ENCODE data around the gene ARMC2. TPM values are rescaled to one million over a fixed set of nuclear protein-coding genes. Genes with fewer than 3 reads are reported as not detected.

Gene ARMC2
- total RNA-seq, 6 donors from 2014 or later: 4.1 to 24.0 (median 7.8) TPM

GRCh38 chr6:108801366-108801765 is 46.9 kb upstream of the ARMC2 start:
- no peak for DNase-seq

GRCh38 chr6:108803982-108804490 is 44.2 kb upstream of the ARMC2 start:
- WGBS, 2 donors: 94 to 96% methylated on average over 6 of the region's 6 CpGs
- H3K27ac ChIP-seq: no peak overlapping the region
- DNase-seq: no peak
- TF ChIP-seq POLR2AphosphoS5 (IDR thresholded peaks at IDR 0.05) (no peak), POLR2A (IDR thresholded peaks at IDR 0.05) (no peak), CTCF (IDR thresholded peaks at IDR 0.05) (no peak), EP300 (IDR thresholded peaks at IDR 0.05) (no peak)
- H3K4me1 ChIP-seq: peaks cover 0 to 8% (median 1%) of the 10 kb centered on the region in 4 donors
- H3K4me3 ChIP-seq: no peak overlapping the region
- no peaks in the 10 kb centered on the region for H3K9me3 ChIP-seq
- H3K27me3 ChIP-seq: no peaks in the 10 kb centered on the region
- ATAC-seq (ENCODE audit: low FRiP score in 2 of 2): no peak
- no peaks in the 10 kb centered on the region for H3K36me3 ChIP-seq

More at GRCh38 chr6:108801366-108801765, 46.9 kb upstream of the ARMC2 start:
- H3K36me3 ChIP-seq: no peaks in the 10 kb centered on the region
- 62 to 66% methylated on average over 2 of the region's 2 CpGs for WGBS, 2 donors
- peaks cover 9 to 22% (median 12%) of the 10 kb centered on the region in 4 donors for H3K4me1 ChIP-seq
- no peaks in the 10 kb centered on the region for H3K27me3 ChIP-seq
- H3K27ac ChIP-seq: no peak overlapping the region
- H3K4me3 ChIP-seq: no peak overlapping the region
- ATAC-seq (ENCODE audit: low FRiP score in 2 of 2): peak in 1 of 2 donors; percentile 62
- TF ChIP-seq POLR2AphosphoS5 (IDR thresholded peaks at IDR 0.05) (no peak), EP300 (IDR thresholded peaks at IDR 0.05) (no peak), POLR2A (IDR thresholded peaks at IDR 0.05) (no peak), CTCF (IDR thresholded peaks at IDR 0.05) (no peak)
- H3K9me3 ChIP-seq: no peaks in the 10 kb centered on the region

- 90 to 95% methylated on average over 6 of the region's 6 CpGs for WGBS, 2 donors
- TF ChIP-seq POLR2AphosphoS5 (IDR thresholded peaks at IDR 0.05) (no peak), CTCF (IDR thresholded peaks at IDR 0.05) (no peak), POLR2A (IDR thresholded peaks at IDR 0.05) (no peak), EP300 (IDR thresholded peaks at IDR 0.05) (no peak)
- ATAC-seq (ENCODE audit: low FRiP score in 2 of 2) (no peak), DNase-seq (no peak)
- H3K36me3 ChIP-seq: no peaks in the 10 kb centered on the region
- H3K27ac ChIP-seq: no peak overlapping the region
- no peaks in the 10 kb centered on the region for H3K27me3 ChIP-seq
- H3K4me3 ChIP-seq: no peak overlapping the region
- peaks cover 0 to 7% (median 0%) of the 10 kb centered on the region in 4 donors for H3K4me1 ChIP-seq
- H3K9me3 ChIP-seq: no peaks in the 10 kb centered on the region
Measured at GRCh38 chr6:108804956-108805355, 43.3 kb upstream of the ARMC2 start.

- no peak for ATAC-seq (ENCODE audit: low FRiP score in 2 of 2)
- DNase-seq: no peak
- H3K9me3 ChIP-seq: no peaks in the 10 kb centered on the region
- 39 to 51% methylated on average over 5 of the region's 5 CpGs for WGBS, 2 donors
- no peaks in the 10 kb centered on the region for H3K27me3 ChIP-seq
- H3K4me1 ChIP-seq: peaks cover 0 to 7% (median 0%) of the 10 kb centered on the region in 4 donors
- H3K4me3 ChIP-seq: no peak overlapping the region
- TF ChIP-seq POLR2AphosphoS5 (IDR thresholded peaks at IDR 0.05) (no peak), CTCF (IDR thresholded peaks at IDR 0.05) (no peak), POLR2A (IDR thresholded peaks at IDR 0.05) (no peak), EP300 (IDR thresholded peaks at IDR 0.05) (no peak)
- no peak overlapping the region for H3K27ac ChIP-seq
- no peaks in the 10 kb centered on the region for H3K36me3 ChIP-seq
Measured at GRCh38 chr6:108805611-108806167, 42.5 kb upstream of the ARMC2 start.

- Histone ChIP-seq H3K27ac (no peak overlapping the region), H3K36me3 (no peaks in the 10 kb centered on the region), H3K9me3 (no peaks in the 10 kb centered on the region), H3K4me3 (no peak overlapping the region), H3K4me1 (peaks cover 0 to 7% (median 0%) of the 10 kb centered on the region in 4 donors), H3K27me3 (no peaks in the 10 kb centered on the region)
- DNase-seq (no peak), ATAC-seq (ENCODE audit: low FRiP score in 2 of 2) (no peak)
- TF ChIP-seq POLR2AphosphoS5 (IDR thresholded peaks at IDR 0.05) (no peak), EP300 (IDR thresholded peaks at IDR 0.05) (no peak), POLR2A (IDR thresholded peaks at IDR 0.05) (no peak), CTCF (IDR thresholded peaks at IDR 0.05) (no peak)
- WGBS, 2 donors: 50 to 51% methylated on average over 3 of the region's 3 CpGs
Measured at GRCh38 chr6:108806171-108806570, 42.1 kb upstream of the ARMC2 start.
